Nephron progenitor cell (in vitro differentiated cells): Measurements from ENCODE around the gene SNX15.
"Not testable (repeated sequence)": the region's sequence is repeated elsewhere in the genome, so short reads cannot be mapped to it uniquely, and the experiment has no call there.

Experiments used
- DNase-seq: peaks from one replicate; pipeline ENCODE4 v3.0.0; 2021
- H3K27ac Mint-ChIP-seq: 2 replicates; pipeline ENCODE4 v1.8.0; 2021; ENCODE audit warnings: mild to moderate bottlenecking, moderate library complexity, mixed read lengths
- H3K27me3 Mint-ChIP-seq: 2 replicates; pipeline ENCODE4 v1.8.0; 2021; ENCODE audit warnings: mild to moderate bottlenecking, low read depth, mixed read lengths; ENCODE audit not compliant: poor library complexity
- H3K36me3 Mint-ChIP-seq: 2 replicates; pipeline ENCODE4 v1.8.0; 2021; ENCODE audit warnings: low read depth, mixed read lengths
- H3K4me1 Mint-ChIP-seq: 2 replicates; pipeline ENCODE4 v1.8.0; 2021; ENCODE audit warnings: mixed read lengths
- H3K4me3 Mint-ChIP-seq: 2 replicates; pipeline ENCODE4 v1.8.0; 2021; ENCODE audit warnings: mild to moderate bottlenecking, moderate library complexity, mixed read lengths
- H3K9me3 Mint-ChIP-seq: 2 replicates; pipeline ENCODE4 v1.8.0; 2021; ENCODE audit warnings: mild to moderate bottlenecking, moderate library complexity, mixed read lengths
- CTCF ChIP-seq: fragments of 200-600 bp; sonication (generic); IDR thresholded peaks from 2 replicates; pipeline ENCODE4 v1.5.0; 2021; ENCODE audit warnings: antibody characterized with exemption

Gene SNX15

GRCh38 chr11:65027213-65028067 lies at the start of gene SNX15:
SNX15 (plus strand) TSS chr11:65027439; CDS start chr11:65027538, 99 bp downstream.
- TF ChIP-seq CTCF = peak; percentile 86
- peaks cover 4% of the 10 kb centered on the region for H3K27me3 Mint-ChIP-seq
- peak within 1 kb of the TSS; percentile 66 for H3K27ac Mint-ChIP-seq
- peak within 1 kb of the TSS; percentile 74 for H3K4me3 Mint-ChIP-seq
- peaks cover under 1% of the 10 kb centered on the region for H3K36me3 Mint-ChIP-seq
- DNase-seq = peak; percentile 91
- no peaks in the 10 kb centered on the region for H3K9me3 Mint-ChIP-seq
- peaks cover 15% of the 10 kb centered on the region for H3K4me1 Mint-ChIP-seq

GRCh38 chr11:64983339-64983738 lies 43.9 kb upstream of the SNX15 start:
- not testable (repeated sequence) for H3K4me1 Mint-ChIP-seq, H3K36me3 Mint-ChIP-seq, H3K4me3 Mint-ChIP-seq, DNase-seq, H3K27ac Mint-ChIP-seq, H3K9me3 Mint-ChIP-seq
- H3K27me3 Mint-ChIP-seq = peaks cover 47% of the 10 kb centered on the region

GRCh38 chr11:64987998-64988854 lies 39.0 kb upstream of the SNX15 start:
- Mint-ChIP-seq H3K27ac (no peak overlapping the region), H3K4me1 (peaks cover 44% of the 10 kb centered on the region), H3K36me3 (peaks cover 3% of the 10 kb centered on the region), H3K4me3 (no peak overlapping the region), H3K27me3 (peaks cover 35% of the 10 kb centered on the region), H3K9me3 (peaks cover 4% of the 10 kb centered on the region)
- DNase-seq = no peak
- TF ChIP-seq CTCF = no peak

- Mint-ChIP-seq H3K9me3 (peaks cover 4% of the 10 kb centered on the region), H3K27me3 (peaks cover 36% of the 10 kb centered on the region), H3K36me3 (peaks cover 3% of the 10 kb centered on the region), H3K27ac (no peak overlapping the region), H3K4me3 (peak overlapping the region; percentile 52), H3K4me1 (peaks cover 44% of the 10 kb centered on the region)
- TF ChIP-seq CTCF = no peak
- DNase-seq = no peak
These were observed 37.8 kb upstream of the SNX15 start for GRCh38 chr11:64989416-64989815.

- peak overlapping the region; percentile 68 for H3K4me3 Mint-ChIP-seq
- peaks cover 3% of the 10 kb centered on the region for H3K36me3 Mint-ChIP-seq
- H3K4me1 Mint-ChIP-seq = peaks cover 44% of the 10 kb centered on the region
- TF ChIP-seq CTCF = no peak
- H3K27ac Mint-ChIP-seq = peak overlapping the region; percentile 66
- H3K9me3 Mint-ChIP-seq = peaks cover 4% of the 10 kb centered on the region
- peaks cover 27% of the 10 kb centered on the region for H3K27me3 Mint-ChIP-seq
- DNase-seq = peak; percentile 29
These were observed 36.9 kb upstream of the SNX15 start for GRCh38 chr11:64990222-64990923.

GRCh38 chr11:64994318-64994717 lies 32.9 kb upstream of the SNX15 start:
- peaks cover 19% of the 10 kb centered on the region for H3K27me3 Mint-ChIP-seq
- H3K9me3 Mint-ChIP-seq = no peaks in the 10 kb centered on the region
- no peak overlapping the region for H3K27ac Mint-ChIP-seq
- H3K4me1 Mint-ChIP-seq = peaks cover 51% of the 10 kb centered on the region
- H3K4me3 Mint-ChIP-seq = no peak overlapping the region
- no peak for TF ChIP-seq CTCF
- DNase-seq = no peak
- no peaks in the 10 kb centered on the region for H3K36me3 Mint-ChIP-seq
